Kidney epithelial cell (primary cell): Measurements from ENCODE around the gene DDX56. TPM values are rescaled to one million over a fixed set of nuclear protein-coding genes. Genes with fewer than 3 reads are reported as not detected.

Source experiments
- DNase-seq: peaks from one replicate; pipeline ENCODE4 v3.0.0-alpha.2; 2010; ENCODE audit warnings: low read depth
- H3K27me3 ChIP-seq: 2 replicates; pipeline ENCODE4 v1.6.0; 2011; ENCODE audit warnings: low read length; ENCODE audit not compliant: control insufficient read depth, insufficient read depth
- H3K36me3 ChIP-seq: 2 replicates; pipeline ENCODE4 v1.5.1; 2011; ENCODE audit warnings: low read length; ENCODE audit not compliant: control insufficient read depth, insufficient read depth
- H3K4me3 ChIP-seq: 2 replicates; pipeline ENCODE4 v1.5.1; 2011; ENCODE audit warnings: low read depth, mild to moderate bottlenecking, control low read depth, low read length
- total RNA-seq: library from RNA; depleted of rRNA; stranded (reverse); fragments of >200 nt; gene quantifications from 2 replicates; pipeline ENCODE4 v1.2.3, GENCODE V29; 2015
- TF ChIP-seq, protein P1 (sequence below): IDR thresholded peaks from 2 replicates; pipeline ENCODE4 v1.5.1; 2011; ENCODE audit warnings: mild to moderate bottlenecking, moderate library complexity, low read length, control low read depth, inconsistent platforms; ENCODE audit not compliant: insufficient read depth, poor library complexity, severe bottlenecking

Gene DDX56
- total RNA-seq, 1 donor from 2014 or later: 67.9 TPM

DNA sequence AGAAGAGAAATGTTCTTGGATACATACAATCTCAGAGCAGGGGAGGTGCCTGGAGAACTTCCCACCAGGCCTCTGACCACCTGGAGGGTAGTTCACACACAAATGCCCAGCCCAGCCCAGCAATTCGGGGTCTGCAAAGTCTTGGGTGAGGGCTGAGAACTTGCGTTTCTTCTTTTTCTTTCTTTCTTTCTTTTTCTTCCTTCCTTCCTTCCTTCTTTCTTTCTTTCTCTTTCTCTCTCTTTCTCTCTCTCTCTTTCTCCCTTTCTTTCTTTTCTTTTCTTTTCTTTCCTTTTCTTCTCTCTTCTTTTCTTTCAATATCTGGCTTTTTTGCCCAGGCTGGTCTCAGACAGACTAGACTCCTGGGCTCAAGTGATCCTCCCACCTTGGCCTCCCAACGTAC is 54.9 kb downstream of the DDX56 start:
- H3K4me3 ChIP-seq: no peak overlapping the region
- no peaks in the 10 kb centered on the region for H3K36me3 ChIP-seq
- DNase-seq: no peak
- no peaks in the 10 kb centered on the region for H3K27me3 ChIP-seq
- TF ChIP-seq, protein P1, sequence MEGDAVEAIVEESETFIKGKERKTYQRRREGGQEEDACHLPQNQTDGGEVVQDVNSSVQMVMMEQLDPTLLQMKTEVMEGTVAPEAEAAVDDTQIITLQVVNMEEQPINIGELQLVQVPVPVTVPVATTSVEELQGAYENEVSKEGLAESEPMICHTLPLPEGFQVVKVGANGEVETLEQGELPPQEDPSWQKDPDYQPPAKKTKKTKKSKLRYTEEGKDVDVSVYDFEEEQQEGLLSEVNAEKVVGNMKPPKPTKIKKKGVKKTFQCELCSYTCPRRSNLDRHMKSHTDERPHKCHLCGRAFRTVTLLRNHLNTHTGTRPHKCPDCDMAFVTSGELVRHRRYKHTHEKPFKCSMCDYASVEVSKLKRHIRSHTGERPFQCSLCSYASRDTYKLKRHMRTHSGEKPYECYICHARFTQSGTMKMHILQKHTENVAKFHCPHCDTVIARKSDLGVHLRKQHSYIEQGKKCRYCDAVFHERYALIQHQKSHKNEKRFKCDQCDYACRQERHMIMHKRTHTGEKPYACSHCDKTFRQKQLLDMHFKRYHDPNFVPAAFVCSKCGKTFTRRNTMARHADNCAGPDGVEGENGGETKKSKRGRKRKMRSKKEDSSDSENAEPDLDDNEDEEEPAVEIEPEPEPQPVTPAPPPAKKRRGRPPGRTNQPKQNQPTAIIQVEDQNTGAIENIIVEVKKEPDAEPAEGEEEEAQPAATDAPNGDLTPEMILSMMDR: no peak

DNA sequence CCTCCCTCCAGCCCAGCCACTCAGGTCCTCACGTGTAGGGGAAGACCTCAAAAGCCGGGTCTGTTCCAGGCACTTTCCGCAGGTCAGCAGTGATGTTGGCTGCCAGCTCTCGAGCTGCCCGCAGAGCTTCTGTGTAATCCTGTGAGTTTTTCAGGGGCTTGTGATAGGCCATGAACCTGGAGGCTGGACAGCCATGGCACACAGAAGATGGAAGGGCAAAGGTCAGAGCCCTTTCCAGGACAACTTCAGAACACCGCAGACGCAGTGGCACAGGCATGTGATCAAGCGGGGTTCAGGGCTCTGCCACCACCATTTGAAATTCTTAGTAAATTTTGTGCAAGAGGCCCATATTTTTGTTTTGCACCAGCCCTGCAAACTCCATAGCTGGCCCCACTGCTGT is 56.5 kb downstream of the DDX56 start:
- H3K27me3 ChIP-seq: no peaks in the 10 kb centered on the region
- no peak overlapping the region for H3K4me3 ChIP-seq
- H3K36me3 ChIP-seq: no peaks in the 10 kb centered on the region
- TF ChIP-seq, protein P1: no peak
- no peak for DNase-seq

Other genes with a start within 250 kb of the DDX56 start
- gene CAMK2B, start 248.3 kb downstream of the DDX56 start, total RNA-seq: 0.68 TPM in 1 of 2 replicates, not detected in the other
- 71.7 and 81.7 TPM in 2 replicates for gene NUDCD3, start 83.2 kb downstream of the DDX56 start, total RNA-seq
- gene NPC1L1, start 32.6 kb downstream of the DDX56 start, total RNA-seq: 0.96 and 1.5 TPM in 2 replicates
- gene TMED4, start 8.3 kb upstream of the DDX56 start, total RNA-seq: 159 and 201 TPM in 2 replicates
- 61.2 and 65.2 TPM in 2 replicates for gene OGDH, start 32.7 kb upstream of the DDX56 start, total RNA-seq
- 53.0 and 67.3 TPM in 2 replicates for gene ZMIZ2, start 174.9 kb upstream of the DDX56 start, total RNA-seq
- 2,465 and 2,696 TPM in 2 replicates for gene PPIA, start 222.8 kb upstream of the DDX56 start, total RNA-seq